GM12891 (cell line): ENCODE measurements around the gene NCAPD2.

Experiments used
- POLR2AphosphoS5 ChIP-seq: IDR thresholded peaks from 2 replicates; pipeline ENCODE4 v1.6.1; 2011; ENCODE audit warnings: low read depth, low read length, control low read depth
- SPI1 ChIP-seq: IDR thresholded peaks from 2 replicates; pipeline ENCODE4 v1.6.1; 2011; ENCODE audit warnings: low read depth, low read length, control low read depth

DNA sequence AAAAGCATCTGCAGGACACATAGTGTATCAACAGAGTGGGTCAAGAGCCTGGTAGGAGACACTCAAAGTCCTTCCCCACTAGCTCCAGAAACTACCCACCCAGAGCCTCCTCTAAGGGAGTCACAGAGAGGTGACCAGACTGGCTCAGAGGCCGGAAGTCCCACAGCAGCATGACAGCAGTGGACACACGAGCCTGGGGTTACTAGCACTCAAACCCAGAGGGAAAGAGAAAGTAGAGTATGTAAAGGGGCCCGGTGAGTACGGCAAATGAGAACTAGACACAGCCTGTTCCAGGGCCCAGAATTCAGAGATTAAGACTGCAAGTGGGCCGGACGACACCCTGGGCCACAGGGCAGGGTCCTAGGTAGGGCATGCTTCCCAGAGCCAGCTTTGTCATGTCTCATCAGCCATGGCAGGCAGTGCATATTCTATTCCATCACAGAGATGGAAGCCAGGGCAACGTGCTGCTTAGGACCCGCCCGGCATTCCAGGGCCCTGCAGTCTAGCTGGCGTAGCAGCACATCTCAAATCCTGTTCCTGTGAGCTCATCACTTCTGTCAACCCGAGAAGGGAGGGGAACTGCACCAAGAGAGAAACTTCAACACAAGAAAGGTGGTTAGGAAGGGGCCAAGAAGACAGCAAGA, 57.7 kb downstream of the NCAPD2 start:
- no peak for TF ChIP-seq SPI1
- no peak for TF ChIP-seq POLR2AphosphoS5
